K562 (cell line): ENCODE data around the gene RBSN. TPM values are rescaled to one million over a fixed set of nuclear protein-coding genes. Genes with fewer than 3 reads are reported as not detected.

ENCODE experiments used
- ATAC-seq: fragments of 200-7000 bp; cut with Tn5 transposase; 3 replicates; pipeline ENCODE4 v1.9.1; 2020; ENCODE audit warnings: moderate library complexity
- BruUV-seq: library from RNA; stranded (reverse); fragments of 400-500 nt; replicated peaks from 2 replicates; lab custom pipeline; 2021; lab: Mats Ljungman, UMichigan
- CTCF ChIA-PET: fragments of 300-600 bp; formaldehyde crosslinking; extraction: SDS; loops from one replicate; lab custom pipeline; 2021; ENCODE audit warnings: low intra/inter-chr PET ratio; lab: Yijun Ruan, JAX
- POLR2A ChIA-PET: fragments of 300-600, 350-650 bp; sonication (Branson Sonifier 250); formaldehyde crosslinking; extraction: SDS; loops from one replicate; lab custom pipeline; 2021; ENCODE audit warnings: antibody characterized with exemption, inconsistent platforms; lab: Yijun Ruan, JAX
- DNase-seq, 4 experiments: peaks; one replicate each; pipeline versions ENCODE4 v3.0.0 to v3.0.0-alpha.2; 2011 to 2018; ENCODE audit warnings: low spot score in 3 of 4, mixed read lengths in 3 of 4; ENCODE audit errors: extremely low read depth in 1 of 4
- FAIRE-seq: peaks from 2 replicates; lab custom pipeline; 2011; peaks lifted over from hg19 to GRCh38; lab: Jason Lieb, UNC
- H2AFZ ChIP-seq: 2 replicates; pipeline ENCODE4 v1.6.0; 2011; ENCODE audit warnings: low read depth, low read length, control low read depth, inconsistent platforms
- H3K27ac ChIP-seq: fragments of 200-600 bp; 3 replicates; pipeline ENCODE4 v1.8.0; 2011; ENCODE audit warnings: low read depth, mild to moderate bottlenecking, control low read depth, inconsistent platforms, low read length, moderate library complexity, mixed read lengths; ENCODE audit errors: extremely low read depth
- H3K27me3 ChIP-seq, 2 experiments: fragments of 300-600 bp in 1 of 2; 2 replicates in 1 of 2; 3 replicates in 1 of 2; pipeline versions ENCODE4 v1.6.0 to v1.8.0; 2011; ENCODE audit warnings: inconsistent platforms in 2 of 2, low read length in 2 of 2, mild to moderate bottlenecking in 1 of 2, mixed read lengths in 1 of 2, moderate library complexity in 1 of 2; ENCODE audit not compliant: control insufficient read depth in 2 of 2, insufficient read depth in 2 of 2
- H3K36me3 ChIP-seq: fragments of 300-600 bp; 3 replicates; pipeline ENCODE4 v1.8.0; 2011; ENCODE audit warnings: mild to moderate bottlenecking, low read length, inconsistent platforms; ENCODE audit not compliant: control insufficient read depth, insufficient read depth
- H3K4me1 ChIP-seq, 2 experiments: fragments of 200-600 bp in 1 of 2; replicated peaks in 1 of 2; 2 replicates in 1 of 2; 3 replicates in 1 of 2; pipeline versions ENCODE4 v1.5.1 to v1.8.0; 2011; ENCODE audit warnings: inconsistent platforms in 2 of 2, low read length in 2 of 2, mild to moderate bottlenecking in 1 of 2, mixed read lengths in 1 of 2, moderate library complexity in 1 of 2; ENCODE audit not compliant: control insufficient read depth in 2 of 2, insufficient read depth in 2 of 2
- H3K4me2 ChIP-seq: 2 replicates; pipeline ENCODE4 v1.6.1; 2011; ENCODE audit warnings: low read length, control low read depth, inconsistent platforms, mixed read lengths; ENCODE audit not compliant: insufficient read depth
- H3K4me3 ChIP-seq: fragments of 200-600 bp; sonication (generic), shearing (Covaris generic); 2 replicates; pipeline ENCODE4 v1.5.1; 2016; ENCODE audit warnings: control low read depth, inconsistent platforms
- H3K79me2 ChIP-seq: fragments of 200-600 bp; 3 replicates; pipeline ENCODE4 v1.8.0; 2011; ENCODE audit warnings: low read length, inconsistent platforms; ENCODE audit not compliant: control insufficient read depth, insufficient read depth
- H3K9ac ChIP-seq, 2 experiments: 2 replicates each; pipeline versions ENCODE4 v1.6.0 to v1.6.1; 2011; ENCODE audit warnings: low read depth in 2 of 2, low read length in 2 of 2, control low read depth in 1 of 2, inconsistent platforms in 1 of 2, mild to moderate bottlenecking in 1 of 2, mixed read lengths in 1 of 2; ENCODE audit not compliant: insufficient read depth in 1 of 2
- H3K9me1 ChIP-seq: one replicate; pipeline ENCODE4 v1.6.0; 2011; ENCODE audit warnings: inconsistent platforms, mild to moderate bottlenecking, low read length, moderate library complexity; ENCODE audit not compliant: control insufficient read depth, insufficient read depth
- H3K9me3 ChIP-seq: replicated peaks from 2 replicates; pipeline ENCODE4 v1.5.1; 2011; ENCODE audit warnings: low read depth, low read length, inconsistent platforms; ENCODE audit not compliant: control insufficient read depth, insufficient read depth
- H4K20me1 ChIP-seq: replicated peaks from 2 replicates; pipeline ENCODE4 v1.6.1; 2011; ENCODE audit warnings: low read length, inconsistent platforms, mixed read lengths; ENCODE audit not compliant: control insufficient read depth, insufficient read depth
- EP300 ChIP-seq: IDR thresholded peaks from 2 replicates; pipeline ENCODE4 v1.6.1; 2012; ENCODE audit warnings: low read length, improper control_type of control experiment
- HEY1 ChIP-seq: fragments of 250-450 bp; sonication (Bioruptor Pico); IDR thresholded peaks from 2 replicates; pipeline ENCODE4 v1.5.0; 2020; ENCODE audit warnings: mild to moderate bottlenecking, moderate library complexity, borderline replicate concordance
- PHTF2 ChIP-seq: fragments of 250-450 bp; sonication (Bioruptor Pico); IDR thresholded peaks from 2 replicates; pipeline ENCODE4 v1.5.0; 2021; ENCODE audit warnings: mild to moderate bottlenecking
- RBFOX2 ChIP-seq: fragments of 200-400 bp; formaldehyde crosslinking; IDR thresholded peaks from 2 replicates; pipeline ENCODE4 v1.6.1; 2017; ENCODE audit warnings: low read depth, mild to moderate bottlenecking, low read length, moderate library complexity
- RCOR1 ChIP-seq, 2 experiments: IDR thresholded peaks; 2 replicates each; pipeline ENCODE4 v1.6.1; 2012; ENCODE audit warnings: low read depth in 2 of 2, low read length in 2 of 2, borderline replicate concordance in 1 of 2, improper control_type of control experiment in 1 of 2
- RUNX1 ChIP-seq: sonication (generic); IDR thresholded peaks from 2 replicates; pipeline ENCODE4 v1.6.1; 2016; ENCODE audit warnings: antibody characterized with exemption, low read depth
- SIX5 ChIP-seq, 2 experiments: IDR thresholded peaks; 2 replicates each; pipeline ENCODE4 v1.6.1; 2011; ENCODE audit warnings: low read length in 2 of 2, borderline replicate concordance in 1 of 2, low read depth in 1 of 2, mild to moderate bottlenecking in 1 of 2, moderate library complexity in 1 of 2; ENCODE audit not compliant: insufficient read depth in 1 of 2
- TSHZ1 ChIP-seq: fragments of 250-450 bp; sonication (Bioruptor Pico); IDR thresholded peaks from 2 replicates; pipeline ENCODE4 v1.4.0; 2020; ENCODE audit warnings: mild to moderate bottlenecking, moderate library complexity
- ZNF3 ChIP-seq: fragments of 250-450 bp; sonication (Bioruptor Pico); IDR thresholded peaks from 2 replicates; pipeline ENCODE4 v1.5.0; 2021; ENCODE audit warnings: mild to moderate bottlenecking, moderate library complexity
- WGBS: fragments of 100-300 bp; shearing (Covaris generic); methylation state at CpG from one replicate; pipeline ENCODE4 v1.1.6; 2016; ENCODE audit warnings: low coverage, mixed read lengths; ENCODE audit not compliant: insufficient coverage; ENCODE audit errors: missing lambda C conversion rate; 5-methylcytosine and 5-hydroxymethylcytosine counted together
- in situ Hi-C: fragments of 300-500 bp; cut with MboI; formaldehyde crosslinking; loops from 4 replicates; pipeline ENCODE4 v1.15.0; 2018; ENCODE audit warnings: inconsistent platforms, mixed read lengths
- intact Hi-C: fragments of 100-400 bp; cut with micrococcal nuclease; formaldehyde crosslinking; loops from 2 replicates; pipeline ENCODE4 v1.14.2; 2022
- polyA plus RNA-seq, 8 experiments: library from polyadenylated mRNA; depleted of rRNA in 4 of 8; stranded (reverse) in 5 of 8; unstranded in 3 of 8; fragments of >200 nt; fragmentation: Nextera tagmentation in 2 of 8; fragmentation: Illumina TruSeq in 1 of 8; extraction: Ambion mirVana in 2 of 8; extraction: Trizol in 1 of 8; gene quantifications; 2 replicates each; pipeline versions ENCODE4 v1.2.1 to v1.2.3, GENCODE V29; 2011 to 2014; ENCODE audit warnings: inconsistent platforms in 1 of 8, missing spikeins in 1 of 8
- total RNA-seq, 7 experiments: library from RNA; depleted of rRNA in 6 of 7; stranded (reverse); fragments of >200 nt in 6 of 7; fragmentation: Illumina TruSeq in 2 of 7; extraction: Trizol in 2 of 7; gene quantifications; 2 replicates each; pipeline versions ENCODE4 v1.2.1 to v1.2.3, GENCODE V29; 2011 to 2021; ENCODE audit warnings: low replicate concordance in 1 of 7

RBSN gene
- total and polyA plus RNA-seq, 9 of the 15 experiments (the other 6 are each of a cell fraction or from before 2014, with no cell fraction given), result 2.9 to 19.6 (median 15.0) TPM

- no peak overlapping the region for H3K27ac ChIP-seq
- no peak overlapping the region for H3K4me2 ChIP-seq
- no TSS peak for BruUV-seq
- H3K27me3 ChIP-seq, result no peaks in the 10 kb centered on the region
- no peak for TF ChIP-seq SIX5 (IDR thresholded peaks at IDR 0.05; ENCODE audit: borderline replicate concordance in 1 of 2, insufficient read depth in 1 of 2, low read depth in 1 of 2, low read length in 2 of 2)
- no peak for TF ChIP-seq TSHZ1 (CRISPR knock-in tag)
- no peak for TF ChIP-seq EP300
- TF ChIP-seq RUNX1, result no peak
- TF ChIP-seq PHTF2 (CRISPR knock-in tag), result no peak
- no peak for TF ChIP-seq ZNF3
- TF ChIP-seq RBFOX2, result no peak
- no peak for TF ChIP-seq RCOR1 (IDR thresholded peaks at IDR 0.05; ENCODE audit: borderline replicate concordance in 1 of 2, low read depth in 2 of 2, low read length in 2 of 2)
- no peak for TF ChIP-seq HEY1 (CRISPR knock-in tag)
- POLR2A ChIA-PET, result interaction anchor here (0.6 to 1.2 kb wide), 3 partner anchors 9 to 39 kb away, joined by 3 to 4 read pairs (median 4); no protein-coding TSS in a partner anchor
- H4K20me1 ChIP-seq, result peaks cover 21% of the 10 kb centered on the region
- no peak overlapping the region for H2AFZ ChIP-seq
- WGBS, result 91% methylated on average over 3 of the region's 3 CpGs
- ATAC-seq, result no peak
- DNase-seq, result no peak
- no peak for FAIRE-seq
- H3K79me2 ChIP-seq, result peaks cover 79% of the 10 kb centered on the region
- peaks cover 20 to 30% of the 10 kb centered on the region in 2 experiments; a peak in 4 of 5 replicates for H3K4me1 ChIP-seq
- H3K36me3 ChIP-seq, result peaks cover 67% of the 10 kb centered on the region
- intact Hi-C loops, result no loop called here
- H3K4me3 ChIP-seq, result no peak overlapping the region
- no peak overlapping the region for H3K9ac ChIP-seq
- in situ Hi-C loops, result no loop called here
- CTCF ChIA-PET, result no interaction called here
- H3K9me1 ChIP-seq, result peaks cover 11% of the 10 kb centered on the region
- H3K9me3 ChIP-seq, result no peaks in the 10 kb centered on the region; the same call in 1 of the 2 replicates
Measured at GRCh38 chr3:15060029-15060428, 38.9 kb downstream of the RBSN start.
